ENCODE results near the gene ZBTB21.

DNA sequence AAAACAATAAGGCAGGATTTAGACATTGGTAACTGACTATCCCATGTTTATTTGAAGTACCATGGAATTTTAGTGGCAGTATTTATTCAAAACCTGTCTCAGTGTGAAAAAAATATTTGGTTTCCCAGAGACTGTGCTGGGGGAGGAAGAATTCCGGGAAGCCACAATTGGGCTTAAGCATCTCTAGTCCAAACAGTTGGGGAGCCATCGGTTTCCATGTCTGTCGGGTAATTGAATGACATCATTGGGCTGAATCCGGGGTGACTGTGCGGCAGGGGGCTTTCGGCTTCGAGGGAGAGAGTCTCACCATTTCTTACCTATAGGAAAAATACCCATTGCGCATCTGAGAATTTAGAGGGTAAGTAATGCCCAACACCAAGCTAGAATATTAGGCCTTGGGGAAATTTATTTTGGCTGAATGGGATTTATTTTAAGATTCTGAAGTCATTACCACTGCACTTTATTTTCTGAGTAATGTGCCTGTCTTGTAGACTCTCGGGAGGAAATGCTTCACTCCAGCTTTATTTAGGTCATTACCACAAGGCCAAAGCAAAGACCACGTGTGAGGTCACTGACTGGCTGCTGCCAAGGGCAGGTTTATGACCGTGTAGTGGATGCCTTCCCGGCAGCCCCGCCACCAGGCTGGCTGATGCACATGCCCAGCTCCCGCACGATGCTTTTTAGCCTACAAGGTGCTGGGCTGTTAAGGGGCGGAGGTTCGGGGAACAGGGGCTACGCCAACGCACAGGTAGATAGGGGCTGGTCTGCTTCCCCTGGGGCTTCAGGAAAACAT, 37.9 kb upstream of the ZBTB21 start:
- TF ChIP-seq CTCF (IDR thresholded peaks at IDR 0.05; ENCODE audit: low read depth, low read length) (no peak), EZH2phosphoT487 (IDR thresholded peaks at IDR 0.05; ENCODE audit: low read depth) (no peak)

All from OCI-LY3 (cell line).